Effector CD8-positive, alpha-beta T cell (primary cell): ENCODE measurements around the gene MEF2C.

Experiments
- DNase-seq: peaks from one replicate; lab custom pipeline; 2025; lab: John Stamatoyannopoulos, UW

MEF2C gene

GRCh38 chr5:88688156-88688983, 194.6 kb downstream of the MEF2C start:
- DNase-seq = no peak

DNA sequence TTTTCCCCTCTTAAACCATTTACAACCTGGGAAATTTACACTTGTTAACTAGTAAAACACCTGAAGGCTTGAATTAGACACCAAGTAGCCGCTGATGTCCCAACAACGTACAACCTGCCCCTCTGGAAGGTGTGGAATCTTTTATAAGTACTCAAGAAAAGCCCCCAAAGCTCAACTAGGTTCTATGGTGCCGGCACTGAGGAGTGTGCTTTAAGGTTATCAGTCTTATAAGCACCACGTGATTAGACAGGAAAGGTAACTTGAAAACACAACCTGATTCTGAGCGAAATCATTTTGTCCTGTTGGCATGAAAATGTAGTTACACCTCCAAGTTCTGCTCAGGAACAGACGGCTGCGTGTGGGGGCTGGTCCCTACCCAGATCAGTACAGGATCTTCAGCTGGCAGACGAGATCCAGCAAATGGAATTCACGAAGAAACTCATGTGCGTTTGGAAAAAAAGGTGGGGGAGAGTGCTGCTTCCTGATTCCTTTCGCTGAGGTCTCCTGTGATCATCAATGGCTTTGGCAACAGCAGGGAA, 195.5 kb downstream of the MEF2C start:
- DNase-seq = no peak

- DNase-seq = no peak
These were observed 196.3 kb downstream of the MEF2C start for GRCh38 chr5:88686726-88687125.

- no peak for DNase-seq
These were observed 197.1 kb downstream of the MEF2C start for GRCh38 chr5:88685591-88686541.

DNA sequence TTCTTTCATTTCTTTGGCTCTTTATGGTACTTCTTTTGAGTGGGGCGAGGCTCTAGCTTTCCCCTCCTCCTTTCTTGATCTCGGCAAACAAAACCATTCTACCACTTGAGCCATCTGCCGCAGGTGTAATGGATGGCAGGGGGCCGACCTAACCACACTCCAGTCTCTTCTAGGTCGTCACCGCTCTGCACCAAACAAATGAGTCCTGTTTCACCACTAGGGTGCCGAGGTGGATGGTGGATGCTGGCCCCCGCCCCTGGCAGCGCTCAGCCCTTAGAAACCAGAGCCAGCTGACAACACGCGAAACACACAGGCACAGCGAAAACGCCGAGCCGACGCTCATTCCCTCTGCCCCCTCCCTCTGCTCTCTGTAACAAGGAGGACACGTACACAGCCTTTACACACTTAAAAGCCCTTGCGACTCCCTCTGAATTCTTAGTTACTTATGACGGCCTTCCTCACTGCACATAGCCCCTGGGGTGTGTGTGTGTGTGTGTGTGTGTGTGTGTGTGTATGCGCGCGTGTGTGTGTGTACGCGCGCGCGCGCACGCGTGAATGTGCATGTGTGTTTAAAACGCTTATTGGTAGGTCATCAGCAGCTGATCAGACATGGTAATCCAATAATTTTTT, 199.4 kb downstream of the MEF2C start:
- no peak for DNase-seq

- no peak for DNase-seq
These were observed 200.1 kb downstream of the MEF2C start for GRCh38 chr5:88682881-88683361.

- DNase-seq = no peak
These were observed 200.9 kb downstream of the MEF2C start for GRCh38 chr5:88682131-88682530.

GRCh38 chr5:88681211-88681803, 201.7 kb downstream of the MEF2C start:
- no peak for DNase-seq

GRCh38 chr5:88680253-88681132, 202.5 kb downstream of the MEF2C start:
- peak; percentile 61 for DNase-seq

DNA sequence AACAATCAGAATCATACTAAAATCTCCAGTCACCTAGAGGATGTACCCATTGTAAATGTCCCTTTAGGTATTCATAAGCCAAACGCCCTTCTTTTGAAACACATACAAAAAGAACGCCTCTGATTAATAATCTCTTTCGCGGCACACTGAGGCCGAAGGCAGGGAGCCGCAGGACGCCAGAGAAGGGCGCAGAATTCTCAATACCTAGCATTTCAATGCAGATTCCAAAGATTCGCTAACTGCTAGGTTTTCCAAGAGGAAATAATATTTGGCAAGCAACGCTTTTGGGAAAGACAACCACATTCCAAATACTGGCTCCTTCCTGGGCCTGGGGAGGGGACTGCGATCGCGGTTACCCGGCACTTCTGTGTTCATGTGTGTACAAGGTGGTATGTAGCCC, 203.3 kb downstream of the MEF2C start:
- DNase-seq = no peak

- DNase-seq = no peak
These were observed 204.1 kb downstream of the MEF2C start for GRCh38 chr5:88678770-88679381.

- no peak for DNase-seq
These were observed 204.8 kb downstream of the MEF2C start for GRCh38 chr5:88677943-88678769.

GRCh38 chr5:88677376-88677895, 205.5 kb downstream of the MEF2C start:
- DNase-seq = no peak

GRCh38 chr5:88676637-88677375, 206.2 kb downstream of the MEF2C start:
- DNase-seq = no peak

- DNase-seq = no peak
These were observed 207.0 kb downstream of the MEF2C start for GRCh38 chr5:88675708-88676636.

DNA sequence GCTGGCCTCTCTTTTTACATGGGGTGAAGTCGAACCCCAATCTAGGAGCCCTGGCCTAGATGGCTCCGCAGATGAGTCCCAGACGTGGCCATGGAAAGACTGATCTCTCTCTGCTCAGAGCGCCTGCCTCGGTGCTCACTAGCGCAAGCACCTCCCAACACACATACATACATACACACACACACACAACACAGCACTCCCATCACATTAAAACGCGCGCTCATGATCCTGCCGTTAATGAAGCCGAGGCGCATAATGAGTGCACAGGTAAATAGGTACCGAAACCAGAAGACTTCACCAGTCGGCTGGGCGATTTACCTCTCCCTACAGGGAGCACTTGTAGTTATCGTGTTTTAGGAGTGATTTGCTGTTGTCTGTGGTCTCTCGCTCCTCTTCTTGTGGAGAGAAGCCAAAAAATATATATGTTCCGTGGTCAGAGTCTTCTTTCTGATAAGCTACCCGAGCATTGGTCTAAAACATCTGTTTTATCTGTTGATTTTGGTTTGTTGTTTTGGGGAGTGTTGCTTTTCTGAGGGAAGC, 207.7 kb downstream of the MEF2C start:
- DNase-seq = no peak
